Keratinocyte (primary cell): Measurements from ENCODE around the gene ENTR1. TPM values are rescaled to one million over a fixed set of nuclear protein-coding genes. Genes with fewer than 3 reads are reported as not detected.

Experiments used
- DNase-seq: peaks from one replicate; pipeline ENCODE4 v3.0.0-alpha.2; 2011; ENCODE audit warnings: low read depth, missing footprints, low spot score
- FAIRE-seq: peaks from 2 replicates; lab custom pipeline; 2011; peaks lifted over from hg19 to GRCh38; lab: Jason Lieb, UNC
- H2AFZ ChIP-seq: 2 replicates; pipeline ENCODE4 v1.6.0; 2012; ENCODE audit warnings: low read length, control low read depth, inconsistent platforms; ENCODE audit not compliant: control insufficient read depth
- H3K27ac ChIP-seq: 2 replicates; pipeline ENCODE4 v1.5.1; 2011; ENCODE audit warnings: low read length; ENCODE audit not compliant: control insufficient read depth, insufficient read depth
- H3K27me3 ChIP-seq: 3 replicates; pipeline ENCODE4 v1.6.0; 2011; ENCODE audit warnings: low read length; ENCODE audit not compliant: control insufficient read depth, insufficient read depth; ENCODE audit errors: extremely low read depth
- H3K36me3 ChIP-seq, 2 experiments: 2 replicates in 1 of 2; 3 replicates in 1 of 2; pipeline ENCODE4 v1.5.1; 2011; ENCODE audit warnings: low read length in 2 of 2, mild to moderate bottlenecking in 1 of 2; ENCODE audit not compliant: control insufficient read depth in 2 of 2, insufficient read depth in 2 of 2; ENCODE audit errors: extremely low read depth in 1 of 2
- H3K4me1 ChIP-seq: 3 replicates; pipeline ENCODE4 v1.5.1; 2011; ENCODE audit warnings: low read length; ENCODE audit not compliant: control insufficient read depth, insufficient read depth; ENCODE audit errors: extremely low read depth
- H3K4me2 ChIP-seq: 3 replicates; pipeline ENCODE4 v1.6.0; 2011; ENCODE audit warnings: low read depth, low read length; ENCODE audit not compliant: control insufficient read depth, insufficient read depth; ENCODE audit errors: extremely low read depth
- H3K4me3 ChIP-seq, 3 experiments: fragments of 200-600 bp in 1 of 3; sonication (generic) in 1 of 3; 2 replicates in 2 of 3; 3 replicates in 1 of 3; pipeline ENCODE4 v1.5.1; 2011 to 2016; ENCODE audit warnings: low read length in 3 of 3, mild to moderate bottlenecking in 3 of 3, control low read depth in 2 of 3, inconsistent platforms in 1 of 3, low read depth in 1 of 3, mixed read lengths in 1 of 3, mixed run types in 1 of 3, moderate library complexity in 1 of 3; ENCODE audit not compliant: control insufficient read depth in 2 of 3, insufficient read depth in 2 of 3; ENCODE audit errors: extremely low read depth in 1 of 3
- H3K79me2 ChIP-seq: 2 replicates; pipeline ENCODE4 v1.6.0; 2012; ENCODE audit warnings: low read length; ENCODE audit not compliant: control insufficient read depth, insufficient read depth
- H3K9ac ChIP-seq: 3 replicates; pipeline ENCODE4 v1.6.0; 2011; ENCODE audit warnings: low read length; ENCODE audit not compliant: control insufficient read depth, insufficient read depth; ENCODE audit errors: extremely low read depth
- H3K9me1 ChIP-seq: 3 replicates; pipeline ENCODE4 v1.6.0; 2011; ENCODE audit warnings: low read length; ENCODE audit not compliant: control insufficient read depth, insufficient read depth; ENCODE audit errors: extremely low read depth
- H3K9me3 ChIP-seq: 2 replicates; pipeline ENCODE4 v1.5.1; 2012; ENCODE audit warnings: low read depth, low read length; ENCODE audit not compliant: control insufficient read depth
- H4K20me1 ChIP-seq: 3 replicates; pipeline ENCODE4 v1.6.0; 2011; ENCODE audit warnings: low read length; ENCODE audit not compliant: control insufficient read depth, insufficient read depth; ENCODE audit errors: extremely low read depth
- EZH2 ChIP-seq: IDR thresholded peaks from one replicate; pipeline ENCODE4 v1.6.1; 2012; ENCODE audit warnings: inconsistent platforms, mild to moderate bottlenecking, low read length, moderate library complexity
- dilution Hi-C: fragments of 300-500 bp; cut with MboI; formaldehyde crosslinking; loops from one replicate; pipeline ENCODE4 v1.7.0; 2020; ENCODE audit warnings: low sequenced_read_pairs; ENCODE audit not compliant: extremely low pct_ligation_motif_present
- polyA plus RNA-seq, 5 experiments: library from polyadenylated mRNA; depleted of rRNA in 3 of 5; stranded (reverse) in 3 of 5; stranded (forward) in 1 of 5; unstranded in 1 of 5; fragments of >200 nt; gene quantifications; 1 replicate in 1 of 5; 2 replicates in 3 of 5; 3 replicates in 1 of 5; pipeline versions ENCODE4 v1.2.1 to v1.2.3, GENCODE V29; 2011 to 2012; ENCODE audit warnings: missing spikeins in 2 of 5, low read depth in 1 of 5, low replicate concordance in 1 of 5
- TF ChIP-seq, protein P1 (sequence below), 3 experiments: IDR thresholded peaks in 1 of 3; conservative IDR thresholded peaks in 1 of 3; optimal IDR thresholded peaks in 1 of 3; 2 replicates in 2 of 3; 3 replicates in 1 of 3; pipeline versions ENCODE3 to v1.5.1; 2011; ENCODE audit warnings: low read length in 3 of 3, mild to moderate bottlenecking in 3 of 3, moderate library complexity in 2 of 3, control low read depth in 1 of 3, inconsistent platforms in 1 of 3; ENCODE audit not compliant: insufficient read depth in 2 of 3; ENCODE audit errors: extremely low read depth in 1 of 3

Gene ENTR1
- polyA plus RNA-seq, 1 donor (not counting 4 experiments of a cell fraction or from before 2014, with no cell fraction given): 46.5 TPM

DNA sequence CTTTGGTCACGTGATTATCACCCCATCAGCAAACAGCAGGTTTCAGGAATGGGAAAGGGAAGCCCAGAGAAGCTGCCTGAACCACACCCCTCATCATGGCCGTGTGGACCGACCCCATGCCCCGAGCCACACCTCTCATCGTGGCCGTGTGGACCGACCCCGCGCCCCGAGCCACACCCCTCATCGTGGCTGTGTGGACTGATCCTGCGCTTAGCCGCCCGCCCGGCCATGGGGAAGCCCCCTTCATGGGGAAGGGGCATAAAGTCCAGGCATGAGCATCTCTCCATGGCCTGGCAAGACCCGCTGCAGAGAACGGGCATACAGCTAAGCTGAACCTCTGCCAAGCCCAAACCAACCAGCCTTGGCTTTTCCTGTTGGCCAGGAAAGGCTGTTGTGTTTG lies 16.9 kb downstream of the ENTR1 start:
- Histone ChIP-seq H3K4me1 (peaks cover 3% of the 10 kb centered on the region), H3K79me2 (peaks cover 22% of the 10 kb centered on the region), H3K9me1 (peaks cover under 1% of the 10 kb centered on the region), H3K4me3 (no peak overlapping the region), H3K27ac (no peak overlapping the region), H2AFZ (no peak overlapping the region), H3K9me3 (no peaks in the 10 kb centered on the region), H3K4me2 (no peak overlapping the region), H4K20me1 (peaks cover under 1% of the 10 kb centered on the region), H3K27me3 (no peaks in the 10 kb centered on the region), H3K36me3 (peaks cover 57 to 63% of the 10 kb centered on the region in 2 experiments), H3K9ac (no peak overlapping the region)
- TF ChIP-seq, protein P1, sequence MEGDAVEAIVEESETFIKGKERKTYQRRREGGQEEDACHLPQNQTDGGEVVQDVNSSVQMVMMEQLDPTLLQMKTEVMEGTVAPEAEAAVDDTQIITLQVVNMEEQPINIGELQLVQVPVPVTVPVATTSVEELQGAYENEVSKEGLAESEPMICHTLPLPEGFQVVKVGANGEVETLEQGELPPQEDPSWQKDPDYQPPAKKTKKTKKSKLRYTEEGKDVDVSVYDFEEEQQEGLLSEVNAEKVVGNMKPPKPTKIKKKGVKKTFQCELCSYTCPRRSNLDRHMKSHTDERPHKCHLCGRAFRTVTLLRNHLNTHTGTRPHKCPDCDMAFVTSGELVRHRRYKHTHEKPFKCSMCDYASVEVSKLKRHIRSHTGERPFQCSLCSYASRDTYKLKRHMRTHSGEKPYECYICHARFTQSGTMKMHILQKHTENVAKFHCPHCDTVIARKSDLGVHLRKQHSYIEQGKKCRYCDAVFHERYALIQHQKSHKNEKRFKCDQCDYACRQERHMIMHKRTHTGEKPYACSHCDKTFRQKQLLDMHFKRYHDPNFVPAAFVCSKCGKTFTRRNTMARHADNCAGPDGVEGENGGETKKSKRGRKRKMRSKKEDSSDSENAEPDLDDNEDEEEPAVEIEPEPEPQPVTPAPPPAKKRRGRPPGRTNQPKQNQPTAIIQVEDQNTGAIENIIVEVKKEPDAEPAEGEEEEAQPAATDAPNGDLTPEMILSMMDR (optimal IDR thresholded peaks at IDR 0.05 in 1 of 3, IDR thresholded peaks at IDR 0.05 in 1 of 3, conservative IDR thresholded peaks at IDR 0.05 in 1 of 3; ENCODE audit: extremely low read depth in 1 of 3, insufficient read depth in 2 of 3, low read length in 3 of 3): no peak
- no peak for TF ChIP-seq EZH2
- DNase-seq: no peak
- FAIRE-seq: no peak
- dilution Hi-C loops: no loop called here

DNA sequence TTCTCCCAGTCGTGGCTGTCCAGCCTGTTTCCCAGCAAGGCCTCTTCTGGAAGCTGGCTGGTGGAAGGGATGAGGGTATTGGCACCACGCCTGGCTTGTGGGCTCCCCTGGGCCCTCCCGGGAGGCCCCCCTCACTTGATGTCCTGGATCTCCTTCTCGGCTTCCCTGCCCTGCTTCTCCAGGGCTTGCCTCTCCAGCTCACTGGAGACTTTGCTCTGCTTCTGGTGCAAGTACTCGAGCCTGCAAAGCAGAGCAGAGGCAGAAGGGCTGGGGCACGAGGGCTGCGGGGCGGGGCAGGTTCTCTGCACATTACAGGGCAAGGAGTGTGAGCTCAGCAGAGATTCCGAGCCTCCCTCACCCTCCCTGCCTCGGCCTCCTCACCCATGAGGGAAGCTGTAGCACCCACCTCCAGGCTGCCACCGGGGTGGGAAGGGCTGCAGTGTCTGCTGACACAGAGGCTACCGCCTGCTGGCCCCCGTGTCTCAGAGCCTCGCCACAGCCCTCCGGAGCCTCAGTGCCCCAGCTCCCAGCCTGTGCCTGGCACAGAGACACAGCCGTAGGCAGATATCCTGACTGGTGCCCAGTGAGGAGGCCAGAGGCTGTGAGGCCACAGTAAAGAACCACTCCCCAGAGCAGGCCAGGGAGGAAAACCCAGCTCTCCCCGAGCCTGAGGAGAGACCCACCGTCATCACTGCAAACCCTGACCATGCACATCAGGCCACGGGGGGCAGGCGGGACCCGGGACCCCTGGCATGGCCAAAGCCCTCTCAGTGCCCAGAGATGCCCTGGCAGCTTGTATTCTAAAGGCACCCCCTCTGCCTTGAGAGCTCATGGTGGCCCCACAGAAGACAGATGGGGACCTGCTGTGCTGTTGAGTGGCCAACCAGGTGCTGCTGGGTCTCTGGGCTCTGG lies 17.6 kb downstream of the ENTR1 start:
- no peak for FAIRE-seq
- TF ChIP-seq, protein P1 (optimal IDR thresholded peaks at IDR 0.05 in 1 of 3, IDR thresholded peaks at IDR 0.05 in 1 of 3, conservative IDR thresholded peaks at IDR 0.05 in 1 of 3; ENCODE audit: extremely low read depth in 1 of 3, insufficient read depth in 2 of 3, low read length in 3 of 3): no peak
- no peak for TF ChIP-seq EZH2

More for the DNA sequence above, 17.6 kb downstream of the ENTR1 start:
- Histone ChIP-seq H3K9me1 (no peaks in the 10 kb centered on the region), H3K36me3 (peaks cover 50 to 68% of the 10 kb centered on the region in 2 experiments), H3K4me1 (no peaks in the 10 kb centered on the region), H3K27ac (no peak overlapping the region), H3K9me3 (no peaks in the 10 kb centered on the region), H3K9ac (no peak overlapping the region), H3K79me2 (peaks cover 15% of the 10 kb centered on the region), H3K27me3 (no peaks in the 10 kb centered on the region), H3K4me2 (no peak overlapping the region), H3K4me3 (no peak overlapping the region), H4K20me1 (no peaks in the 10 kb centered on the region), H2AFZ (no peak overlapping the region)
- dilution Hi-C loops: no loop called here
- DNase-seq: no peak
